HG02759 (cell line): ENCODE results near the gene POLK.

Source experiments
- ATAC-seq: cut with Tn5 transposase; IDR thresholded peaks from one replicate; pipeline ENCODE4 v1.9.1; 2021; ENCODE audit warnings: mild to moderate bottlenecking, moderate library complexity; ENCODE audit not compliant: unreplicated experiment

The POLK gene

DNA sequence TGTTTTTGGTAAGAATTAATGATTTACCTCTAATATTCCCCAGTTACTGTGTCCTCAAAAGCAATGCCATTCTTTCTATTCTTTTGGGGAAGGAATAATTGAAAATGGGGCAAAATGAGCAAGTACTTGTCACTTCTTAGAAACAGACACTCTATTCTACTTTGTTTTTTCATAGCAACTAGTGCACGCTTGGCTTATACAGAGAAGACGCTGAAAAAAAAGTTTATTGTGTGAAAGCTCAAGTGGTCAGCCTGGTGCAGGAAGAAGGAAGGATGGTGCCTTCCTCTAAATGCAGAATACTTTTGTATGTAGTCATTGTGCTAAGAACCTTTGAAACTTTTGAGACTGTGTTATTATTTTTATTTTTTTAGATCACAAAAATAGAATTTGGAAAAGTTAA is 129.1 kb downstream of the POLK start:
- no peak for ATAC-seq

DNA sequence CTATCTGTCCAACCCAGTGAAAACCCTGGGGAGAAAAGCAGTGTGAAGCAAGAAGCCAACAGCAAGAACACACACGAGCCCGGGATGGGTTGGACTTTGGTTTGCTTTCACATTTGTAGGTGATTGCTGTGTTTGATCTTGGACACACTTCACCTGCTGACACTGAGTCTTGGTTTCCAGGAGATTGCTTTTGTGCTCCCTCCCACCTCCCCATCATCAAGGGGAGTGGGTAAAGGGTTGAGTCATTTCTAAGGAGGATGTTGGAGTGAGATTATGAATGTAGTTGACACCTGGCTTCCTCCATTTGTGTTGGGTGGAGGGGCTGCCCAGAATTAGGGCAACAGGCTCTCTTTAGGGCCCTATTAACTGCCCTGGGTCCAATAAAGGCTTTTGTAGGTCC is 137.0 kb downstream of the POLK start:
- ATAC-seq = peak; percentile 58
